ENCODE data around the gene ZWINT. TPM values are rescaled to one million over a fixed set of nuclear protein-coding genes. Genes with fewer than 3 reads are reported as not detected.

ZWINT gene
- total and polyA plus RNA-seq, 2 of the 13 experiments (the other 11 are each of a cell fraction or from before 2014, with no cell fraction given), result 27.3 to 121 TPM

- TF ChIP-seq CSRNP2 (CRISPR knock-in tag; conservative IDR thresholded peaks at IDR 0.05; ENCODE audit: low read depth), result no peak
- no peak for TF ChIP-seq CENPBD1 (CRISPR knock-in tag; IDR thresholded peaks at IDR 0.05; ENCODE audit: borderline replicate concordance, low read depth)
- no peak for TF ChIP-seq PPARG (CRISPR knock-in tag; conservative IDR thresholded peaks at IDR 0.05)
- TF ChIP-seq MTF1 (CRISPR knock-in tag; IDR thresholded peaks at IDR 0.05), result no peak
- TF ChIP-seq ISX (CRISPR knock-in tag; conservative IDR thresholded peaks at IDR 0.05), result no peak
- no peak for TF ChIP-seq PBX3 (CRISPR knock-in tag; IDR thresholded peaks at IDR 0.05; ENCODE audit: borderline replicate concordance)
- no peak for TF ChIP-seq BRCA1 (CRISPR knock-in tag; IDR thresholded peaks at IDR 0.05)
- TF ChIP-seq ZNF75D (CRISPR knock-in tag; IDR thresholded peaks at IDR 0.05; ENCODE audit: borderline replicate concordance), result no peak
- TF ChIP-seq KDM5B (CRISPR knock-in tag; IDR thresholded peaks at IDR 0.05; ENCODE audit: borderline replicate concordance), result no peak
- TF ChIP-seq TERF1 (CRISPR knock-in tag; IDR thresholded peaks at IDR 0.05), result no peak
- no peak for TF ChIP-seq DR1 (CRISPR knock-in tag; IDR thresholded peaks at IDR 0.05)
- ATAC-seq (no peak), DNase-seq (ENCODE audit: low spot score) (no peak), FAIRE-seq (no peak)
- CTCF ChIA-PET (ENCODE audit: low intra/inter-chr PET ratio, low total read pairs), result no interaction called here
- no TSS peak for BruUV-seq (replicated peaks)
- H3K79me2 ChIP-seq (ENCODE audit: insufficient read depth, low read length), result no peaks in the 10 kb centered on the region
- H3K27me3 ChIP-seq (ENCODE audit: control insufficient read depth in 1 of 2, insufficient read depth in 2 of 2, low read length in 2 of 2), result no peaks in the 10 kb centered on the region
- no peaks in the 10 kb centered on the region for H3K36me3 ChIP-seq (replicated peaks in 1 of 2; ENCODE audit: control insufficient read depth in 1 of 2, insufficient read depth in 2 of 2, low read length in 2 of 2)
- in situ Hi-C loops (cut with HindIII; ENCODE audit: extremely low pct_ligation_motif_present, low pct_unique_long_range_greater_than_20kb) (no loop called here), intact Hi-C loops (cut with micrococcal nuclease; ENCODE audit: unreplicated experiment) (no loop called here)
- 62% methylated on average over 3 of the region's 3 CpGs for WGBS (ENCODE audit: low lambda C conversion rate)
- no peaks in the 10 kb centered on the region for H3K9me3 ChIP-seq (ENCODE audit: low read length)
- POLR2A ChIA-PET, result no interaction called here
- H2AFZ ChIP-seq (ENCODE audit: low read length), result no peak overlapping the region
- no peak overlapping the region for H3K4me3 ChIP-seq (replicated peaks in 1 of 3; ENCODE audit: insufficient read depth in 1 of 3, low read depth in 2 of 3, low read length in 3 of 3)
- no peaks in the 10 kb centered on the region for H4K20me1 ChIP-seq (ENCODE audit: insufficient read depth, low read length)
- H3K4me1 ChIP-seq (ENCODE audit: insufficient read depth, low read length), result no peaks in the 10 kb centered on the region
- no peak overlapping the region for H3K9ac ChIP-seq (ENCODE audit: insufficient read depth, low read depth, low read length)
- H3K4me2 ChIP-seq (ENCODE audit: low read depth, low read length), result no peak overlapping the region
- no peak overlapping the region for H3K27ac ChIP-seq (ENCODE audit: extremely low read length, insufficient read depth, low read length)
Measured at GRCh38 chr10:56348101-56348500, 13.0 kb downstream of the ZWINT start.
